Breast epithelium (tissue), 4 donors: ENCODE results near the gene MCRIP1. TPM values are rescaled to one million over a fixed set of nuclear protein-coding genes. Genes with fewer than 3 reads are reported as not detected.

Experiments used
- DNase-seq, 2 donors: peaks; one replicate each; pipeline ENCODE4 v3.0.0-alpha.2; 2019; ENCODE audit warnings: low spot score in 2 of 2
- H3K27ac ChIP-seq, 2 donors: fragments of 200-600 bp; sonication (generic) in 1 of 2; one replicate each; pipeline ENCODE4 v1.5.1; 2016 to 2019; ENCODE audit warnings: mild to moderate bottlenecking in 1 of 2
- H3K27me3 ChIP-seq, 2 donors: fragments of 200-600 bp; sonication (generic) in 1 of 2; one replicate each; pipeline versions ENCODE4 v1.5.1 to v1.6.0; 2017 to 2019; ENCODE audit warnings: control low read depth in 1 of 2, mild to moderate bottlenecking in 1 of 2
- H3K36me3 ChIP-seq: fragments of 200-600 bp; one replicate; pipeline ENCODE4 v1.5.1; 2019
- H3K4me1 ChIP-seq, 2 donors: fragments of 200-600 bp; sonication (generic); one replicate each; pipeline ENCODE4 v1.5.1; 2016 to 2019; ENCODE audit warnings: control low read depth in 1 of 2
- H3K4me3 ChIP-seq, 3 donors: fragments of 200-600 bp; sonication (generic); 1 replicate in 2 of 3; 2 replicates in 1 of 3; pipeline ENCODE4 v1.5.1; 2016 to 2019; ENCODE audit warnings: mild to moderate bottlenecking in 3 of 3, moderate library complexity in 2 of 3
- H3K9me3 ChIP-seq, 2 donors: fragments of 200-600 bp; sonication (generic) in 1 of 2; one replicate each; pipeline ENCODE4 v1.5.1; 2016 to 2019; ENCODE audit warnings: control low read depth in 1 of 2
- POLR2A ChIP-seq: fragments of 450-650 bp; IDR thresholded peaks from one replicate; pipeline ENCODE4 v1.6.1; 2016; ENCODE audit warnings: antibody characterized with exemption, mild to moderate bottlenecking, moderate library complexity
- POLR2AphosphoS5 ChIP-seq, 3 donors: sonication (generic); formaldehyde crosslinking; IDR thresholded peaks; one replicate each; pipeline ENCODE4 v1.6.1; 2017; ENCODE audit warnings: antibody characterized with exemption in 3 of 3
- intact Hi-C: fragments of 100-400 bp; cut with DNase I; formaldehyde crosslinking; loops from one replicate; pipeline ENCODE4 v1.15.1; 2023; ENCODE audit warnings: low total_unique reads
- total RNA-seq, 3 donors: library from RNA; depleted of rRNA; stranded (reverse); fragments of >200 nt; gene quantifications; one replicate each; pipeline ENCODE4 v1.1.0, GENCODE V29; 2016
- TF ChIP-seq, protein P1 (sequence below), 3 donors: fragments of 450-650 bp; IDR thresholded peaks; one replicate each; pipeline ENCODE4 v1.5.1; 2016 to 2017; ENCODE audit warnings: antibody characterized with exemption in 3 of 3, mild to moderate bottlenecking in 3 of 3, moderate library complexity in 3 of 3

The MCRIP1 gene
- total RNA-seq, 3 donors from 2014 or later, result 51.2 to 81.0 (median 67.5) TPM

DNA sequence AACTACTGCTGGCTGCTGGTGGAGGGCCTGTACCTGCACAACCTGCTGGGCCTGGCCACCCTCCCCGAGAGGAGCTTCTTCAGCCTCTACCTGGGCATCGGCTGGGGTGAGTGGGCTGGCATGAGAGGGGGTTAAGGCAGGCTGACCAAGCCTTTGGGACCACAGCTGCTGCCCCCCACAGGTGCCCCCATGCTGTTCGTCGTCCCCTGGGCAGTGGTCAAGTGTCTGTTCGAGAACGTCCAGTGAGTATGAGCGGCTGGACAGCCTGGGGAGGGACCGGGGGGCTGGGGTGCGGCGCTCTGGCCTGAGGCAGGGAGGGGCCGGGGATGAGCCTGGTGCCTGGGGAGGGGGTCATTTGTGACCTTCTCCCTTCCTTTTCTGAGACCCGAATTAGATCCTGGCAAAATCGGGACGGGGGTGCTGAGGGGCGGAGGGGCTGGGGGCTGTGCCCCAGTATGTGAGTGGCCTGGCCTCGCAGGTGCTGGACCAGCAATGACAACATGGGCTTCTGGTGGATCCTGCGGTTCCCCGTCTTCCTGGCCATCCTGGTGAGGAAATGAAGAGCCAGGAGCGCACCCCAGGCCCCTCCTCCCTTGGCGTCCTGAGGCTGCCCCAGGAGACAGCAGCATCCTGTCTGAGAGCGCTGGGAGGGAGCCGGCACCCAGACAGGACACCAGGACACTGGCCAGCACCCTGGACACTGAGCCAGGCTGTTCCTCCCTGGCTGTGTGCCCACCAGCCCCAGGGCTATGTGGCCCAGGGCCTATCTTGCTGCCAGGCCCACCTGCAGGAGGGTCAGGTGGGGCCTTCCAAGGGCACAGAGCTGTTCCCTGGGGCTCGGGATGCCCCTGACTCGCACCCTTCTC is 21.2 kb downstream of the MCRIP1 start:
- no peaks in the 10 kb centered on the region for H3K36me3 ChIP-seq
- TF ChIP-seq POLR2A (no peak), POLR2AphosphoS5 (IDR thresholded peaks at IDR 0.05) (no peak)
- TF ChIP-seq, protein P1, sequence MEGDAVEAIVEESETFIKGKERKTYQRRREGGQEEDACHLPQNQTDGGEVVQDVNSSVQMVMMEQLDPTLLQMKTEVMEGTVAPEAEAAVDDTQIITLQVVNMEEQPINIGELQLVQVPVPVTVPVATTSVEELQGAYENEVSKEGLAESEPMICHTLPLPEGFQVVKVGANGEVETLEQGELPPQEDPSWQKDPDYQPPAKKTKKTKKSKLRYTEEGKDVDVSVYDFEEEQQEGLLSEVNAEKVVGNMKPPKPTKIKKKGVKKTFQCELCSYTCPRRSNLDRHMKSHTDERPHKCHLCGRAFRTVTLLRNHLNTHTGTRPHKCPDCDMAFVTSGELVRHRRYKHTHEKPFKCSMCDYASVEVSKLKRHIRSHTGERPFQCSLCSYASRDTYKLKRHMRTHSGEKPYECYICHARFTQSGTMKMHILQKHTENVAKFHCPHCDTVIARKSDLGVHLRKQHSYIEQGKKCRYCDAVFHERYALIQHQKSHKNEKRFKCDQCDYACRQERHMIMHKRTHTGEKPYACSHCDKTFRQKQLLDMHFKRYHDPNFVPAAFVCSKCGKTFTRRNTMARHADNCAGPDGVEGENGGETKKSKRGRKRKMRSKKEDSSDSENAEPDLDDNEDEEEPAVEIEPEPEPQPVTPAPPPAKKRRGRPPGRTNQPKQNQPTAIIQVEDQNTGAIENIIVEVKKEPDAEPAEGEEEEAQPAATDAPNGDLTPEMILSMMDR (IDR thresholded peaks at IDR 0.05), result no peak
- no peak overlapping the region for H3K4me3 ChIP-seq
- intact Hi-C loops, result no loop called here
- no peak overlapping the region for H3K27ac ChIP-seq
- no peaks in the 10 kb centered on the region for H3K4me1 ChIP-seq
- no peak for DNase-seq
- peaks cover 0 to 48% of the 10 kb centered on the region in 2 donors for H3K27me3 ChIP-seq
- no peaks in the 10 kb centered on the region for H3K9me3 ChIP-seq

DNA sequence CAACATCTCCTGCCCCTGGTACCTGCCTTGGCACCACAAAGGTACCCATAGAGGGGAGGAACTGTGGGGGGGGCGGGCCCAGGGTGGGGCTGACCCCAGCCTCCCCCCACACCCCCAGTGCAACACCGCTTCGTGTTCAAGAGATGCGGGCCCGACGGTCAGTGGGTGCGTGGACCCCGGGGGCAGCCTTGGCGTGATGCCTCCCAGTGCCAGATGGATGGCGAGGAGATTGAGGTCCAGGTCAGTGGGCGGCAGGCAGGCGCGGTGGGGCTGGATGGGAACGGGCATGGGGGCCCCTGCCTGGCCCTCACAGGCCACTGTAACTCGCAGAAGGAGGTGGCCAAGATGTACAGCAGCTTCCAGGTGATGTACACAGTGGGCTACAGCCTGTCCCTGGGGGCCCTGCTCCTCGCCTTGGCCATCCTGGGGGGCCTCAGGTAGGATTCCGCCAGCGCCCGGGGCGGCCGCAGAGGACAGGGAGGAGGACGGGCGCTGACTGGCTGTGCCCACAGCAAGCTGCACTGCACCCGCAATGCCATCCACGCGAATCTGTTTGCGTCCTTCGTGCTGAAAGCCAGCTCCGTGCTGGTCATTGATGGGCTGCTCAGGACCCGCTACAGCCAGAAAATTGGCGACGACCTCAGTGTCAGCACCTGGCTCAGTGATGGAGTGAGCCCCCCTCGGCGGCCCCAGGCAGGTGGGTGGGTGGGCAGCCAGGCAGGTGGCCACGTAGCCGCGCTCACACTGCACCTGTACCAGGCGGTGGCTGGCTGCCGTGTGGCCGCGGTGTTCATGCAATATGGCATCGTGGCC is 22.0 kb downstream of the MCRIP1 start:
- no peak overlapping the region for H3K4me3 ChIP-seq
- H3K27ac ChIP-seq, result no peak overlapping the region
- H3K9me3 ChIP-seq, result no peaks in the 10 kb centered on the region
- H3K4me1 ChIP-seq, result no peaks in the 10 kb centered on the region
- intact Hi-C loops, result no loop called here
- no peaks in the 10 kb centered on the region for H3K36me3 ChIP-seq
- TF ChIP-seq POLR2AphosphoS5 (IDR thresholded peaks at IDR 0.05) (no peak), POLR2A (no peak)
- TF ChIP-seq, protein P1 (IDR thresholded peaks at IDR 0.05), result no peak
- DNase-seq, result no peak
- peaks cover 0 to 57% of the 10 kb centered on the region in 2 donors for H3K27me3 ChIP-seq

DNA sequence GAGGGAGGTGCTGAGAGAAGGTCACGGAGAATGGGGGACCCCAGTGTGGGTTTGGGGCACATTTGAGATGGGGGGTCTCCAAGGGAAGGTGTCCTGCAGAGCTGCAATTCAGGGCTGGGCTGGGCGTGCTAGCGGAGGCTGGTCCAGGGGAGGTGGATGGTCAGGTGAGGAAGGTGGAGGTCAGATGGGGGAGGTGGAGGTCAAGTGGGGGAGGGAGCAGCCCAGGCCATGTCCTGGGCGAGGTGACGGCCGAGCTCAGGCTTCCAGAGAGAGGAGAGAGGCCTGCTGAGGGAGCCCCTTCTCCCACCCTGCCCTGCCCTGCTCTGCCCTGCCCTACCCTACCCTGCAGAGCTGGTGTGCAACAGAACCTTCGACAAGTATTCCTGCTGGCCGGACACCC is 22.6 kb downstream of the MCRIP1 start:
- Histone ChIP-seq H3K4me1 (no peaks in the 10 kb centered on the region), H3K9me3 (no peaks in the 10 kb centered on the region), H3K27me3 (peaks cover 0 to 63% of the 10 kb centered on the region in 2 donors), H3K4me3 (no peak overlapping the region), H3K27ac (no peak overlapping the region), H3K36me3 (no peaks in the 10 kb centered on the region)
- DNase-seq, result no peak
- TF ChIP-seq POLR2AphosphoS5 (IDR thresholded peaks at IDR 0.05), result no peak
- TF ChIP-seq, protein P1 (IDR thresholded peaks at IDR 0.05), result no peak
- TF ChIP-seq POLR2A, result no peak
- intact Hi-C loops, result no loop called here

DNA sequence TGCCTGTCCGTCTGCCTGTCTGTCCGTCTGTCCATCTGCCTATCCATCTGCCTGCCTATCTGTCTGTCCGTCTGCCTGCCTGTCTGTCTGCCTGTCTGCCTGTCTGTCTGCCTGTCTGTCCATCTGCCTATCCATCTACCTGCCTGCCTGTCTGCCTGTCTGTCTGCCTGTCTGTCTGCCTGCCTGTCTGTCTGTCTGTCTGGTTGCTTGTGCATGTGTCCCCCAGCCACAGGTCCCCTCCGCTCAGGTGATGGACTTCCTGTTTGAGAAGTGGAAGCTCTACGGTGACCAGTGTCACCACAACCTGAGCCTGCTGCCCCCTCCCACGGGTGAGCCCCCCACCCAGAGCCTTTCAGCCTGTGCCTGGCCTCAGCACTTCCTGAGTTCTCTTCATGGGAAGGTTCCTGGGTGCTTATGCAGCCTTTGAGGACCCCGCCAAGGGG is 23.5 kb downstream of the MCRIP1 start:
- no peak for DNase-seq
- Histone ChIP-seq H3K36me3 (no peaks in the 10 kb centered on the region), H3K4me3 (no peak overlapping the region), H3K9me3 (no peaks in the 10 kb centered on the region), H3K4me1 (peaks cover 2% of the 10 kb centered on the region in 2 donors), H3K27me3 (peaks cover 3 to 72% of the 10 kb centered on the region in 2 donors), H3K27ac (no peak overlapping the region)
- TF ChIP-seq POLR2A (no peak), POLR2AphosphoS5 (IDR thresholded peaks at IDR 0.05) (no peak)
- TF ChIP-seq, protein P1 (IDR thresholded peaks at IDR 0.05), result no peak
- intact Hi-C loops, result no loop called here
